Raji (cell line): ENCODE measurements around the gene TNFRSF4.

Source experiments
- POLR2A ChIP-seq: IDR thresholded peaks from 2 replicates; pipeline ENCODE4 v1.6.1; 2011; ENCODE audit warnings: low read depth, low read length, control low read depth; ENCODE audit not compliant: insufficient read depth

The TNFRSF4 gene

DNA sequence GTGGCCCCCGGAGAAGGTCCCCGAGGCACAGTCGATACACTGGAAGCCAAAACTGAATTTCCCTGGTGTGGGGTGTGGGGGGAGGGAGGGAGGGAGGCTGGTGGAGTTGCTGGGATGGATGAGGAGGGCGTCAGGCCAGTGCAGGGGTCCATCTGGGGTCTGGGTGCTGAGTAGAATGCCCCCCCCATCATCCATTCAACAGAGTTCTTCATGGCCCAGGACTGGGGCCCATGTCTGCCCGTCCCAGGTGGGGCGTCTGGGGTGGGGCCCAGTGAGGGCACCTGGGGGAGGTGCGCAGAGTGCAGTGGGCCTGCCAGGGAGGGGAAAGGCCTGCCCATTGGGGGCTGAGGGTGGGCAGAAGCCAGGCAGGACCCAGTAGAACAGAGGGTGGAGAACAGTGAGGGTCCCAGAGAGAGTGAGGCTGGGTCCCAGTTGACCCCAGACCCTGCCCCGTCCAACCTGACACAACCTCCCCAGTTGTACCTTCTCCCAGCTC lies 9.5 kb downstream of the TNFRSF4 start:
- no peak for TF ChIP-seq POLR2A

DNA sequence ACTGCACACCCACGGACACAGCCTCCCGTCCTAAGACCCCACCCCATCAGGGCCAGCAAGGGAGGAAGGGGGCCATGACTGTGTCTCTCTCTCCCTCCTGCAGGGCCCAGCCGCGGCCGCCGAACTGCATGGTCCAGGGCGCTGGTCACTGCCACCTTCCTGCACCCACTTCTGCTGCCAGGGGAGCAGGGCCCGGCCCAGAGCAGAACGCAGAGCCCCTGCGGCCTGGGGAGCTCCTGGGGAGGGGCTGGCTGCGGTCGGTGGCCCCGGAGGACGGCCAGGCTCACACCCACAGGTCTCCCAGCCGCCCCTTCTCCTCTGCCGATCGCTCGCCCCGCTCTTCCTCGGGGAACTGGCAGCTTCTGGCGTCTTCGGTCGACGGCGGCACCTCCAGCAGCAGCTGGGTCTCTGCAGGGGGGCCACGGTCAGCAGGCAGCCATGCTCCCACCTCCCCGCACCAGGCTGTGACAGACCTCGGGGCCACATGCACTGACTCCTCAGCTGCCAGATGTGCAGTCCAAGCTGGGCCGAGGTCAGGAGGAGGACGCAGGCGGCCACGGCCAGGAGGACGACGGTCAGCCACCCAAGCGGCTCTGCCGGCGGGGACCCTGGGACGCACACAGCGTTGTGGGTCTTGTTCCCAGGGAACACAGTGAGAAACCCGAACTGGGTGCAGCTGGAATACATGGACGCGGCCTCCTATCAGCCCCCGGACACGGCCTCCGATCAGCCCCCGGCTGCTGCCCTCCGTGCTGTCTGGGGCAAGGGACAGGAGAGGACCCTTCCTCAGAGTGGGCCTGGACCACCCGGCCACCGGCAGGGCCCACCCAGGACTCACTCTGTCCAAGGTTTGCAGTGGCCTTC lies 10.2 kb downstream of the TNFRSF4 start:
- TF ChIP-seq POLR2A, result no peak

DNA sequence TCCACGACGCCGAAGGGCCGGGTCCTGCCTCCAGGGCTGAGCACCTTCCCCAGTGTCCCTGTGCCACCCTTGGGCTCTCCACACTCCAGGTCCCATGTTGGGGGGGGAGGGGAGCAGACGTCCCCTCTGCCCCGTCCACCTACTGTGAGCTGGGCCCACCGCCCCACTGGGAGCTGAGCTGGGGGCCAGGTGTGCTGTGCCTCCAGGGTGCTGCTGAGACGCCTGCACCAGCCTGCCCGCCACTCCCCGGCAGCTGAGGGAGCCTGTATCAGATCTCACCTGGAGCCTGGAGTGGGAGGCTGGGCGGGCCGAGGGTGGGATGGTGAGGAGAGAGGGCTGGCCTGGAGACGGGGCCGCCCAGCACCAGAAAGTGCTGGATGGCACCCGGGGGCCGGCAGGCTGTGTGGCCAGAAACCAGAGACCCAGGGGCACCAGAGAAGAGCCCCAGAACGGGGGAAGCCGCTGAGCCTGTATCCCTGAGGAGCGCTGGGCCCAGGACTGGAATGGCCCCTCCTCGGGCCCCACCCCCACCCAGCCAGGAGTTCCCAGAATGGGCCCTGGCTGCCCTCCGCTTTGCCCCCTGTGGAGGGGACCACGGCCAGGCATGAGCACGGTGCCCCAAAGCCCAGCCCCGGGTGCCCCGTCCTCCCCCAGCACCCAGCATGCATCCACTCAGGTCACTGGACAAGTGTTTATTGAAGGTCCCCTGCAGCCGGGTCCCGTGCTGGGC lies 11.0 kb downstream of the TNFRSF4 start:
- TF ChIP-seq POLR2A, result no peak

DNA sequence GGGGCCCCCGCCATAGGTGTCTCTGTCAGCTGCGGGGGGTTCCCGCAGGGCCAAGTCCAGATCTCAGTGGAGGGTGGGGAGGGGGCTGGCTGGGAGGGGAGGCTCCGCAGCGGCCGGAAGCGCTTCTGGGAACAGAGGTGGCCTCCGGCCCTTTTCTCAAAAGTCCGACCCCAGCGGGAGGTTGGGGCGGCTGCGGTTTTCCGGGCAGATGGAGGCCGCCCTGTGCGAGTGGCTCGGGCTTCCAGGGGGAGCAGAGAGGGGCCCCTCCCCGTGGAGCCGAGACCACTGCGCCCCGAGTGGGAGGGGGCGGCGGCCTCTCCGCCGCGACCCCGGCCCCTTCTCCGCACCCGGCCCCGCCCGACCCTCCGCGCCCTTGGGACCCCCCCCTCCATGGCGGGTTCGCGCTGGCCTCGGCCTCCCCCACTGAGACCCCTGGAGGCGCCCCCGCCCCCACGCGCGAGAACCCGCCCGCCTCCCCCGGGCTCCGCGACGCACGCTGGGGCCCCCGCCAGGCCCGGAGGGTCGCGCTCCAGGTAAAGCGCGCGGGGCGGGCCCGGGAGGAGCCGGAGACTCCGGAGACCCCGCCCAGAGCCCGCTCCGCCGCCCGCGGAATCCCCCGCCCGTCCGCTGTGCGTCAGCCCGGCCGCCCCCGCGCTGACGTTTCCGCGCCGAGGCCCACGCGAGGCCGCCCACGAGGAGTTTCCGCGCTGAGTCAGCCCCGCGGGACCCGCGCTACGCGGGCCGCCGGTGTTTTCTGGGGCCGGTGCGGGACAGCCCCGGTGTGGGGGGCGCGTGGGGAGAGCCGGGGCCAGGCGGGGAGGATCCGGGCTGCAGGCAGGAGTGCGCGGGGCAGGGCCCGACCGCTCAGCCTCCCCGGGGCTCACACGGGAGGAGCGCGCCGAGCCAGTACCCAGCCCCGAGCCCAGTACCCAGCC lies 12.8 kb downstream of the TNFRSF4 start:
- TF ChIP-seq POLR2A, result no peak

DNA sequence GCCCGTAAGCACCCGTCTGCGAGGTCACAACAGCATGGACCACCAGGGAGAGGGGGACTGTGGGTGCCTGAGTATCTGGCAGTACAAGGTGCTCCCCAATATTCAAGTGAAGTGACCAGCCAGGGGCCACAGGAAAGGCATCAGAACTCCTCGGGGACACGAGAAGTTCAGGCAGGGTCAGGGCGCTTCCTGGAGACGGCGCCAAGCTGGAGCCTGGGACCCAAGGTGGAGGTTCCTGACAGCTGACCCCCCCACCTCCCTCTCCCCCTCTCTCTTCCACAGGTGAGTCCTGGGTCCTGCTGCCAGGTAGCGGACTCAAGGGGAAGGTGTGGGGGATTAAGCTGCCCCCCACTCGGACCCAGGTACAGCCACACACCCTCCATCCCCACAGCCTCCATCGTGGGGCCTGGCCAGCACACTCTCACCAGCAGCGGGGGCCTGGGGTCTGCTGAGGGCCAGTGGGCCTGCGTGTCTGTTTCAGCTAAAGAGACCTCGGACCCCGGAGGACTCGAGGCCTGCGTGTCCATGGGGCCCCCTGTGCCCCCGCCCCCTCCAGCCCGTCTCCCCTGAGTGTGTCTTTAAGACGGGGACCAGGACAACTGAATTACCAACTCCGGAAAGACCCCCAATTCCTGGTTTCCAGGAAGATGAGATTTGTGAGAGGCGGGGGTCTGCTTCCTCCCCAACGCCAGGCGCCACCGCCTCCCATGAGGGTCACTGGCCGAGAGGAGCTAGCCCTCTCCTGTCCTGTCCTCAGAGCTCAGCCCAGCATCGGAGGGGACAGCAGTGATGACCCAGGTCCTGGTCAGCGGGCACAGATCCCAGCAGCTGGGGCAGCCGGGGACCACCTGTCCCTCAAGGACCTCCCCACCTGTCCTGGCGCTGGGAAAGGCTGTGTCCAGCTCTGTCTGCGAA lies 13.7 kb downstream of the TNFRSF4 start:
- TF ChIP-seq POLR2A, result no peak

DNA sequence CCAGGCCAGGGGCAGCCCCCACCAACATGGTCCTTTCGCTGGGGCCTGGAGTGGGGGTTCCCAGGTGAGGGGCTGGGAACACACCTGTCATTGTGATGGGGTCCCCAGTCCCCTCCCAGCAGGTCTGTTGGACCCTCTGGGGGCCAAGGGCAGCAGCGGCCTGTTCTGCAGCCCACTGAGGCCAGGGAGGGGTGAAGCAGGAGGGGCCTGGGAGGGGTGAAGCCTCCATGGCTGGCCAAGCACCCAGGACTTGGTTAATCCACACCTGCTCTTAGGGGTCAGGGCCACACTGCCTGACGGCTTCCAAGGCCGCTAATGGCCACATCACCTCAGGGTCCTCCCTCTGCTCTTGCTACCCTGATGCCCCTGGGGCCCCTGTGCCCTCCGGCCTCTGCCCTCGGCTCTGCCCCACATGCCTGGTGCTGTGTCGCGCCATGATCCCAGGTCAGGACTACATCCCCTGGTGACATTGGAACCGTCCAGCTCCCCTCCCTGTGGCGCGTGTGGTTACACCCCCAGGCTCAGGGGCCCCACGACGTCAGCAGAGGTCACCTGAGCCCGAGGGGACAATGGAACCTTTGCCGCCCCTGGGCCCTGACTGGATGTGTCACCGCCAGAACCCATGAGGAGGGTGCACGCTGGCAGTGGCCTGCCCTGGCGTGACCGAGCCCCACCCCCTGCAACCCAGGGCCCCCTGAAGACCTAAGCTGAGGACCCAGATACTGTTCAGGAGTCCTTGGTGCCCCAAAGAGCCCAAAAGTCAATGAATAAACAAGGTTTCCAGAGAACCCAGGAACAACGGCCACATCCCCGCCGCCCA lies 14.6 kb downstream of the TNFRSF4 start:
- no peak for TF ChIP-seq POLR2A

DNA sequence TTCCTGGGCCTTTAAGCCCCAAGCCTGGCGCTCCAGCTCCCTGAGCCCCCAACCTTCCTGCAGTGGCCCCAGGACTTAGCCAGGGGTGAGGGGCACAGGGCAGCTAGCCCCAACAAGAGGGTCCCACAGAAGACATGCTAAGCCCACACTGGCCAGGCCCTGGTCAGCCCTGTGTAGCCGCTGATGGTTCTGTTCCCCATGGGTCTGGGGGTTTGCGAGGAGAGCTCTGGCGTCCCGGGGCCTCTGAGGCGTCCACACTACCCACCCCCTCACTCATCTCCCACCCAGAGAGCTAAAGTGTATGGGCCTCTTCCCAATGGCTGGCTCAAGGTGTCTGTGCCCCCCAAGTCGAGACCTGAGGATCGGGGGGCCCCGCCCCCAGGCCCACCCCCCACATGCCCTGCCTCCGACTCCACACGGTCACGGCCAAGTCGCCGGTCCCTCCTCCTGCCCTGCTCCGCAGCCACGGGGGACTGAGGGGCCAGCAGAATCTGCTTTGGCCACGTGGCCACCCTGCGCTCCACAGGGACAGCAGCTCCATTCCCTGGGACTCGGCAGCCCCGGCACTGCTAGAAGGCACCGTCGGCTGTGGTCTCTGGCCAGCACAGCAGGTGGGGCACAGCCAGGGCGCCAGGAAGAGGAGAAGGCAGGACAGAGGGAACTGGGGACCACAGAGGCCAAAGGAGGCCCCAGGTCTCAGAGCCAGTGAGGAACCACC lies 15.4 kb downstream of the TNFRSF4 start:
- no peak for TF ChIP-seq POLR2A

DNA sequence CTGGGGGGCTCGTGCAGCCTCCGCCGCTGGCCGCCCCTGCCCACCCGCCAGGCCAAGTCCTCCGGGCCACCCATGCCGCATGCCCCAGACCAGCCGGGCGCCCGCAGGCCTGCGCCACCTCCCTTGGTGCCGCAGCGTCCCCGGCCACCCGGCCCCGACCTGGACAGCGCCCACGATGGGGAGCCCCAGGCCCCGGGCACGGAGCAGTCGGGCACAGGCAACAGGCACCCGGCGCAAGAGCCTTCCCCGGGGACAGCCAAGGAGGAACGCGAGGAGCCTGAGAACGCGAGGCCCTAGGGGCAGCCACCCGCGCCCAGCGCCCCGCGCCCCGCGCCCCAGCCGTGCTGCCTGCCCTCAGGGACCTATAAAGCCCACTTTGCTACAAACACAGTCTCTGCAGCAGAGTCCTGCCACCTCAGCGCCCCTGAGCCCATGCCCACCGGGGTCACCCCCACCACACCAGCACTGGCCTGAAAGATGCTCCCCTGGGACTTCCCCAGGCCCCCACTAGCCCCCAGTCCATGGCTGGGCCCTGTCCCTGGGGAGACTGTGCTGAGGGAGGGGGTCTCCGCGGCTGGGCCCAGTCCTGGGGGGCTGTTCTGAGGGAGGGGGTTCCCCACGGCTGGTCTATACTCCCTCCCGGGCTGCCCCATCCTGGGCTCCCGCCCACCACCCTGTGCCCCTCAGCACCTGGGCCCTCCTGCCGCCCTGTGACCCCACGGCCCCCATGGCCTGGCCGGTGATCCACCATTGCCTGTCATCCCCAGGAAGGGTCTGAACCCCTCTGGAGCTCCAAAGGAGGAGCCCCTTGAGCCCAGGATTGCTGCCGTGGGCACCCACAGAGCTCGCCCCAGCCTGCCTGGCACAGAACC lies 16.2 kb downstream of the TNFRSF4 start:
- no peak for TF ChIP-seq POLR2A

DNA sequence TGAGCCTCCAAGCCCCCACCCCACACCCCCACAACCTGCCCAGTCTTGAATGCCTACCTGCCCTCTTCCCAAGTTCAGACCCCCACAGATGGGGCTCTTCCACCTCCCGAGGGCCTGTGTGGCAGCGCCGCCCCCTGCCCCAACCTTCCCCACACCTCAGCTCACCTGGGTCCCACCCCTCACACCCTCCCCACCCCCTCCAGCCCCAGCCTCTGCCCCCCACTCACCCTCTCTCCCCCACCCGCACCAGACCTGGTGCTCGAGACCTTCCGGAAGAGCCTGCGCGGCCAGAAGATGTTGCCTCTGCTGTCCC lies 16.8 kb downstream of the TNFRSF4 start:
- TF ChIP-seq POLR2A, result no peak

DNA sequence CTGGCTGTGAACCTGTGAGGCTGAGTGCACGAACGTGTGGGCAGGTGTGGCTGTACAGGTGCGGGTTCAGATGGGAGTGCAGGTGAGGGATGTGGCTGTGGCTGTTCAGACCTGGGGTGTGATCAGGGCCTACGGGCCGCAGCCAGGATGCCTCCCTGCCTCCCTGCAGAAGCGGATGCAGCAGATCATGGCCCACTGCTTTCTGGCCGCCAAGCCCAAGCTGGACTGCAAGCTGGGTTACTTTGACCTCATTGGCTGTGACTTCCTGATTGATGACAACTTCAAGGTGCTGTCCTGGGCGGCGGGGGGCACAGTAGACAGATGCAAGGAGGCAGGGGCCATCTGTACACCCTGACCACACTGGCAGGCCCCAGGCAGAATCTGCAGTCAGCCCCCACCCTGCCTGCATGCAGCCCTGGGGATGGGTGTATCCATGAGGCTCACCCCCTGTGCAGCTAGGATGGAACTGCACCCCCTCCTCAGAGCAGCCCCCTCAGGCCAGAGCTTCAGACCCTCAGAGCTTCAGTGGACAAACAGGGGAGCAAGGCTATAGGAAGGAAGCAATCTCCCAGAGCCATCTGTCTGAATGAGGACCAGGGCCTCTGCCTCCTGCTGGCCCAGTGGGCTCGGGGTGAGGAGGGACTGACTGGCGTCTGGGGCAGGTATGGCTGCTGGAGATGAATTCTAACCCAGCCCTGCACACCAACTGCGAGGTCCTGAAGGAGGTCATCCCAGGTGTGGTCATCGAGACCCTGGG lies 17.3 kb downstream of the TNFRSF4 start:
- no peak for TF ChIP-seq POLR2A

DNA sequence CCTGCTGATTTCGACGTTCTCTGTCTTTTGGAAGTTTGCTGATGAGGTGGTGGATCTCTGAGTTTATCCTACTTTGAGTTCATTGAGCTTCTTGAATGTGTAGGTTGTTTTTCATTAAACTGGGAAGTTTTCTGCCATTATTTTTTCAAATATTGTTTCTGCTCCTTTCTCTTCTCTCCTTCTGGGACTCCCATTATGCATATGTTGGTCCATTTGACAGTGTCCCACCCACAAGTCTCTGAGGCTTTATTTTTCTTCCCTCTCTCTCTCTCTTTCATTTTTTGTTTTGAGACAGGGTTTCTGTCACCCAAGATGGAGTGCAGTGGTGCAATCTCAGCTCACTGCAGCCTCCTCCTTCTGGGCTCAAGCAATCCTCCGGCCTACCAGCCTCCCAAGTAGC lies 19.2 kb downstream of the TNFRSF4 start:
- TF ChIP-seq POLR2A, result no peak
